ENCODE data around the gene CDC14A.
"Not testable (repeated sequence)": the region's sequence is repeated elsewhere in the genome, so short reads cannot be mapped to it uniquely, and the experiment has no call there.

The CDC14A gene, protein sequence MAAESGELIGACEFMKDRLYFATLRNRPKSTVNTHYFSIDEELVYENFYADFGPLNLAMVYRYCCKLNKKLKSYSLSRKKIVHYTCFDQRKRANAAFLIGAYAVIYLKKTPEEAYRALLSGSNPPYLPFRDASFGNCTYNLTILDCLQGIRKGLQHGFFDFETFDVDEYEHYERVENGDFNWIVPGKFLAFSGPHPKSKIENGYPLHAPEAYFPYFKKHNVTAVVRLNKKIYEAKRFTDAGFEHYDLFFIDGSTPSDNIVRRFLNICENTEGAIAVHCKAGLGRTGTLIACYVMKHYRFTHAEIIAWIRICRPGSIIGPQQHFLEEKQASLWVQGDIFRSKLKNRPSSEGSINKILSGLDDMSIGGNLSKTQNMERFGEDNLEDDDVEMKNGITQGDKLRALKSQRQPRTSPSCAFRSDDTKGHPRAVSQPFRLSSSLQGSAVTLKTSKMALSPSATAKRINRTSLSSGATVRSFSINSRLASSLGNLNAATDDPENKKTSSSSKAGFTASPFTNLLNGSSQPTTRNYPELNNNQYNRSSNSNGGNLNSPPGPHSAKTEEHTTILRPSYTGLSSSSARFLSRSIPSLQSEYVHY

DNA sequence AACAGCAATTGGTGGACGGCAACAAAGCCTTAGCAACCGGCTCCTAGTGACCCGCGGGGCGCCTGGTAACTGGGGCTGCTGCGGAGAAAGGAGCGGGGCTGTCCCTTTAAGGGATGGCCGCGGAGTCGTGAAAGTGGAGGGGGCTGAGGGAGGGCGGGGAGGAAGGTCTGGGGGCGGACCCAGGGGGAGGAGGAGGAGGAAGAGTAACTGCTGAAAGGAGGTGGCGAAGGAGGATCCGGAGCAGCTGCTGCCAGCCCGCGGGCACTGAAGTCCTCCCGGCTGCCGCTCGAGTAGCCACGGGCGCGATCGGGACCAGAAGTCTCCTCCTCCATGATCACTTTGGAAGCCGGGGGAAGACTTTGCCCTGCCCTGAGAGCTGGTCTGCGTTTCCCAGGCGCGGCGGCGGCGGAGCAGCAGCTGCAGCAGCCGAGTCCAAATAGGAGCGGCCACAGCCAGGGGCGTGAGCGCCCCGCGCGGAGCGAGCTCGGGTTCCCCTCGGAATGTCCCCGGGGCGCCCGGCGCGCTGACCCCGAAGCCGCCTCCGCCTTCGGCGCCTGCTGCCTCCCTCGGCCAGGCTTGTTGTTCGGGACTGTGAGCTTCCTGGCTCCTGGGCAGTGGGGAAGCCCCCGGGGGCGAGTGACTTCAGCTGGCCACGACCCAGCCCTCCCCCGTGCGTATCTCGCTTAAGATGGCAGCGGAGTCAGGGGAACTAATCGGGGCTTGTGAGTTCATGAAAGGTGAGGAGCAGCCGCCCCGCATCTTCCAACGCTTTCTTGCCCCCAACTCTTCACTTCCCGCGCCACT is at the start of gene CDC14A:
TSS of gene CDC14A (plus strand) at position 240 of the 804 bp plus-strand sequence. CDS start at position 689, 449 bp downstream.
- peak; percentile 79 to 87 (median 84) for DNase-seq

DNA sequence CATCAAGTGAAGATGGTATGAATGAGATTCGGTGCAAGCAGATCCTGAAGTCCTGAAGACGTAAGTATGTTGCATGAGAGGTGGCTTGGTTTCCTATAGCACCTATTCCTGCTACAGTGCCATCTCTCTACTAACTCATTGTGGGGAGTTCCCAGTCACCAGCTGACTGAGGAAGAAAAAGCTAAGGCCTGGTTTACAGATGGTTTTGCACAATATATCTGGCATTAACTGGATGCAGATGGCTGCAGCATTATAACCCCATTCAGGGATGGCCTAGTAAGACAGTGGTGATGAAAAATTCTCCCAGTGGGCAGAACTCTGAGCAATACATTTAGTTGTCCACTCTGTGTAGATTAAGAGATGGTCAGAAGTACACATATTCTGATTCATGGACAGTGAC is 49.6 kb upstream of the CDC14A start:
- no peak for DNase-seq

DNA sequence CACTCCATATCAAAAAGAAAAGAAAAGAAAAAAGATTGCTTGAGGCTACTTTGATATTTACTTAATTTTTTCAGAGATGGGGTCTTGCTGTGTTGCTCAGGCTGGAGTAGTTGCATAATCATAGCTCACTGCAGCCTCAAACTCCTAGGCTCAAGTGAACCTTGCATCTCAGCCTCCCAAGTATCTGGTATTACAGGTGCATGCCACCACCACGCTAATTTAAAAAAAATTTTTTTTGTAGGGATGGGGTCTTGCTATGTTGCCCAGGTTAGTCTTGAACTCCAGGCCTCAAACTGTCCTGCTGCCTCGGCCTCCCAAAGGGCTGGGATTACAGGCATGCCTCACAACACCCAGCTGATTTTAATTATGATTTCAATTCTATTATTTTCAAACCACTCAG is 48.1 kb upstream of the CDC14A start:
- DNase-seq = no peak

DNA sequence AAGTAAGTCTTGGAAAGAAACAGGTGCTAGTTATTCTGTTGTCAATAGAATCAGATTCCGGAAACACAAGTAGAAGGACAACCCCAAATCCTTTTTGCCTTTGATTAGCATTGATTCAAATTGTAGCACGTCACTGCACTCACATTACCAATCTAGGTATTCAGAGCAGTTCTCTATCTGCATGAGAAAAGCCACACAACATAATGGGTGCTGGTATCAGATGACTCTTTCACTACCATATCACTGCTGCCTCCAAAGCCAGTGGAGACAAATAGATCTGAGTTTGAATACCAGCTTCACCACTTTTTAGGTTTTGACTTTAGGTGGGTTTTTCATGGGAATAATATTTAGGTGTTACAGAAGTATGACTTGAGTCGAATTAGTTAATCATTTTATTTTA is 47.4 kb upstream of the CDC14A start:
- DNase-seq = no peak

DNA sequence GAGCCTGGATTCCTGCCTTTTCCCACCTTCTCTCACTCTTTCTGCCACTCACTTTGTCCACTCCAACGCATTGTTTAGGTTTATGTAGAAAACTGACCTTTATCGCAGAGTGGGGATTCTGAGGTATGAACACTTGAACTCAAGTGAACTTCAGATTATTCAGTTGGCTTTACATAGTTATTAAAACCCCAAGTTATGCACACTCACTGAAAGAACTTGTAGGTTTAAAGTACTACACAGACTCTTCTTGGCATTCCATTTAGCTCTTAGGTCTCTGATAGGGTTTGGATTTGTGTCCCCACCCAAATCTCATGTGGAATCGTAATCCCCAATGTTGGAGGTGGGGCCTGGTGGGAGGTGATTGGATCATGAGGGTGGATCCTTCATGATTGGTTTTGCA is 46.4 kb upstream of the CDC14A start:
- no peak for DNase-seq

DNA sequence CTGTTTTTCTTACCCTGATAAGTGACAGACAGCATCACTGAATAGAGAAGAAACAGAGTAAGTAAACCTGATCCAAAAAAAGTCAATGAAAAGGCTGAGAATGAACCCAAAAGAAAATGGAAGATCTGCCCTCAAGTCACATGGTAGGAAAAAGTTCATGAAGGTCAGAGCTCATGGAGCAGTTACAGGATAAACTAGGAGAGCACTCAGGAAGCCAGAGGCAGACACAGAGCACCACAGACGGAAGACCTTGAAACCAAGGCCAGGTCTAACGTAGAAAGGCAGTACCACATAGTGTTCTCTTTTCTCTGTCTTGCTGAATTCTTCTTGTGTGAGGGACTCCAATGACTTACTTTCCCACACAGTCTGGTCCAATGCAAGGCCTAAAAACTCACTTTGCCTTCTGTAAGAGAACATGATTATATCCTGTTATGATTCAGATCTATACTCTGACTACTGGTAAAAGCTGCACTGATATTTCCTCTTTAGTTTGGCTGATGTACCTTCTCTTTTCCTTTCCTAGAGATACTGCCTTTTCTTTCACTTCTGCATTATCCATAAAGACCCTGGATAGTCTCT is 45.5 kb upstream of the CDC14A start:
- DNase-seq = no peak

DNA sequence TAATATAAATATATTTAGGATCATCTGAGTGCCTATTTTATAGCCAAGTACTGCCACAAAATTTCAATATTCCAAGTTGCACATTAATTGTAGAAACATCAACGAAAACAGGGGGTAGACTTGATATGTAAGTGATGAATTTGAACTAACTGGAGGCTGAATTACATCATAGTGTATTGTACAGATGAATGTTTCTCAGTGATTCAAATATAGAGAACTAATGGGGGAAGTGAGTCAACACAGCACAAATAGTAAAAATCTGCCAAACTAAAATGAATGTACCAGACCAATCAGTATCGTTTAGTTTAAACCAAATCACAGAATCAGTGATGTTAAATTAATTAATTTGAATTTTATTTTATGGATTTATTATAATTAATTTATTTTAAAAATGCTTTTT is 43.5 kb upstream of the CDC14A start:
- no peak for DNase-seq

DNA sequence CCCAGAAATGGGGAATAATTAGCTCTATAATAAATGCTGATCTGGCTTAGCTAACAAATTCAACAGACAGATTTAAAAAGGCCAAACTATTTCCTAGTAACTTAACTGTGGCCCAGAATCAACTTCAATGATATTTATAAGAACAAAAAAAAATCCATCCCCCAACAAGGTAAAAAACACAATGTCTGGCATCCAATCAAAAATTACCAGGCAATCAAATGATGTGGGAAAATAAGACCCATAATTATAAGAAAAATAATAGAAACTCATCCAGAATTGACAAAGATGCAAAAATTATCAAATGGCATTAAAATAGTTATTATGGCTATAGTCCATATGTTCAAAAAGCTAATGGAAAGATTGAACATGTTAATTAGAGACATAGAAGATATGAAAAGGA is 42.4 kb upstream of the CDC14A start:
- DNase-seq = no peak

DNA sequence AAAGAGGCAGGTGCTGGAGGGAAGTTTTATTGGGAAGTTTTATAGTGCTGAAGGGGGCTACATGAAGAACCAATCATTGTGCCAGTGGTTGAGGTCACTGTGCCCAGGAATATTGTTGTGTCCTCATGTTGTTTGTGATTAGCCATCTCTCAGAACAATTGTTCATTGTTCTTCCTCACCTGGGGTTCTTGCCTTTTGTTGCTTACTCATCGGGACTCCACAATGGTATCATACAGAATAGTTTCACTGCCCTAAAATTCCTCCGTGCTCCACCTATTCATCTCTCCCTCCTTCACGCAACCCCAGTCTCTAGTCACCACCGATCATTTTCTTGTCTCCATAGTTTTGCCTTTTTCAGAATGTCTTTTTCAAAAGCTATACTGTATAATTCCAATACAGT is 38.9 kb upstream of the CDC14A start:
- no peak for DNase-seq

DNA sequence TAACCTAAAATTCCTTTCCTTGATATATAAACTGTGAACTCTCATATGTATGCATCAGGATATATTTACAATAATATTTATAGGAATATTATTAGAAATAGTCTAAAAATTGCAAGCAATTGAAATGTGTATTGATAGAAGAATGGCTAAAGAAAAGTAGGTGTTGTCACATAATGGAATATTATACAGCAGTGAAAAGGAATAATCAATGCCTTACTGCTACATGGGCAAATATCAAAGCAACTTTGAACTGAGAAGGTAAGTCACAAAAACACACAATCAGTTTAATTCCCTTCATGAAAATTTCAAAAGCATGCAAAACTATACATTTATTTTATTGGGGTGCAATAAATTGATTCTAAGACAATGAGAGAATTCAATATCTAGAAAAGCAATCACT is 35.7 kb upstream of the CDC14A start:
- DNase-seq = no peak

DNA sequence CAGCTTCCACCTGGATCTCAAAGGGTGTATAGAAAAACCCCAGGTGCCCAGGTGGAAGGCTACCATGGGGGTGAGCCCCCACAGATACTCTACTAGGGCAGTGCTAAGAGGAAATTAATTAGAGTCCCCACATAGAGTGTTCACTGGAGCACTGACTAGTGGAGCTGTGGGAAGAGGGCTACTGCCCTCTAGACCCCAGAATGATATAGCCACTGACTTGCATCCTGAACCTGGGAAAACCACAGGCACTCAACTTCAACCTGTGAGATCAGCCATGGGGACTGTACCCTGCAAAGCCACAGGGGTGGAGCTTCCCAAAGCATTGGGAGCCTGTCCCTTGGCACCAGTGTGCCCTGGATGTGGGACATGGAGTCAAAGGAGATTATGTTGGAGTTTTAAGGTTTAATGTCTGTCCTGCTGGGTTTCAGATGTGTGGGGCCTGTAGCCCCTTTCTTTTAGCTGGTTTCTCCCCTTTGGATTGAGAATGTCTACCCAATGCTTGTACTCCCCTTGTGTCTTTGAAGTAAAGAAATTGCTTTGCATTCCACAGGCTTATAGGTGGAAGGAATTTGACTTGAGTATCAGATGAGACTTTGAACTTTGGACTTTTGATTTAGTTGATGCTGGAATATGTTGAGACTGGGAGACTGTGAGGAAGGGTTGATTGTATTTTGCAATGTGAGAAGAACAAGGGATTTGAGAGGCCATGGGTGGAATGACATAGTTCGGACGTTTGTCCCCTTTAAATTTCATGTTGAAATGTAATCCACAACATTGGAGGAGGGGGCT is 31.8 kb upstream of the CDC14A start:
- DNase-seq = no peak

DNA sequence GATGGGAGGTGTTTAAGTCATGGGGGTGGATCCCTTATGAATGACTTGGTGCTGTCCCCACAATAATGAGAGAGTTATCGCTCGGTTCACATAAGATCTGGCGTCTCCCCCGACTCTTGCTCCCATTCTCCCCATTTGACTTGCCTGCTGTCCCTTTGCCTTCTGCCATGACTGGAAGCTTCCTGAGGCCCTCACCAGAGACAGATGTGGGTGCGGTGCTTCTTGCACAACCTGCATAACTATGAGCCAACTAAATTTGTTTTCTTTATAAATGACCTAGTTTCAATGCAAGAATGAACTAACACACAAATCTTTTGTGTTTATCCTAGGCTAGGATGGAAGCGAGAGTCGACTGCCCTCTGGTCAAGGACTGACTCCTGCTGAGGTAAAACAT is 31.2 kb upstream of the CDC14A start:
- DNase-seq = no peak

DNA sequence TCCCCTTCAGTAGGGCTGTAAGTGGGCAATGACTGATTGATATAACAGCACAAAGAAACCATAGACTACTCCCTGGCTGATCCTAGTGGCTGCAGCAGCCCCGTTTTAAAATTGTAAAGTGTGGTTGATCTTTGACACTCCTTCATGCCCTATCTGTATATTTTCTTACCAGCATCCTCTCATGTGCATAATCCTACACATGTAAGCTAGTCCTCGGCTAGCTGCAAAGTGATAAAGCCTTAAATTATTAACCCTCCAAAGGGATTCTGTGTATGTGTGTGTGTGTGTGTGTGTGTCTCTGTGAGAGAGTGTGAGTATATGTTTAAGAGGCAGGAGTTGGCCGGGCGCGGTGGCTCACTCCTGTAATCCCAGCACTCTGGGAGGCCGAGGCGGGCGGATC is 30.8 kb upstream of the CDC14A start:
- DNase-seq = no peak

DNA sequence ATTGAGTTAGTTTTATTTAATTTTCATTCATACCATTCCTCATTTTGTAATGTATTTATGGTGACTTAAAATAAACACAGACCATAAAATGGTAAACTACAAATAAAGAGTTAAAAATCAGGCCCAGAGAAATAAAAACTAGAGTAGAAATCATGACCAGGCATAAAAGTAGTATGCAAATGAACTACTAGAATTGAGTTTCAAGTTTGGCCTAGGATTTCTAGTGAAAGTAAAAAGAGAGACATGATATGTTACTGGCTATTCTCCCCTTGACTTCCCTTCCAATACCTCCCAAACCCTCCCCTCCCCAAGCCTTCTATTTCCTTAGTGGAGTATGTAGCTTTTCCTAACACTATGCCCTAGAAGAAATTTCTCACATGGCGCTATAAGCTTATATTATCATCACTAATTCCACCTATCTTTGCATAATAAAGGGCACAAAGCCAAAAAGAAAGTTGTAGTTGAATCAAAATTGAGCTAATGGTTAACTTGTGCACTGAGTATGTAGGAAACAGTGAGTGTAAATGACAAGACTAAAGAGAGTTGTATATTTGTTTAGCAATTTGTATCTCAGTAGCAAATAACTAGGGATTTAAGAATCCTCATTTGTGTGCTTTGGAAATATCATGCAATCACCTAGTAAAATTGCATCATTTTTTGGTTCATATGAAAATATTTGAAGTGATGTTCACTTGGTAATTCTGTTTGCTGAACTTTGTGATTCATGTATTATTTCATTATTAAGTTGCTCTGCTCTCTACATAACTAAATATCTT is 29.7 kb upstream of the CDC14A start:
- no peak for DNase-seq

DNA sequence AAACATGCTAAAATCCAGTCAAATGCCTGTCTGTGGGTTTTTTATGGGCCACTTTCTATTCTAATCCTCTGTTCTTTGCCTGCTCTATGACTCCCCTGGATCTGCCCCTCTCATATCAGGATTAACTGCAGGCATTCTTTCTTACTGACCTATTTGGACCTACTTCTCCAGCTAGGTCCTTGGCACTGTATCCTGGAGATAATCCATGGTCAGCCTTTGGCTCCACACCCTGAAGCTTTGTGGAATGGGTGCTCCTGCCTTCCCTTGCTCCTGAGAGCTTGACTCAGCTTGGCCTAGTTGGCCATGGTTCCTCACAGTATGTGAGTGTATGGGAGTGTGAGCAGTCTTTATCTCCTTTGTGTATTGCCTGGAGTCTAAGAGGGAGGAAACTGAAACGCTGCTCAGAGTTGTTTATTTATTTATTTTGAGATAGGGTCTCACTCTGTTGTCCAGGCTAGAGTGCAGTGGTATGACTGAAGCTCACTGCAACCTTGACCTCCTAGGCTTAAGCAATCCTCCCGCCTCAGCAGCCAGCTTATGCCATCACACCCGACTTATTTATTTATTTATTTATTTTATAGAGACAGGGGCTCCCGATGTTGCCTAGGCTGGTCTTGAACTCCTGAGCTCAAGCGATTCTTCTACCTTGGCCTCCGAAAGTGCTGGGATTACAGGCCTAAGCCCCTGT is 28.7 kb upstream of the CDC14A start:
- DNase-seq = no peak

DNA sequence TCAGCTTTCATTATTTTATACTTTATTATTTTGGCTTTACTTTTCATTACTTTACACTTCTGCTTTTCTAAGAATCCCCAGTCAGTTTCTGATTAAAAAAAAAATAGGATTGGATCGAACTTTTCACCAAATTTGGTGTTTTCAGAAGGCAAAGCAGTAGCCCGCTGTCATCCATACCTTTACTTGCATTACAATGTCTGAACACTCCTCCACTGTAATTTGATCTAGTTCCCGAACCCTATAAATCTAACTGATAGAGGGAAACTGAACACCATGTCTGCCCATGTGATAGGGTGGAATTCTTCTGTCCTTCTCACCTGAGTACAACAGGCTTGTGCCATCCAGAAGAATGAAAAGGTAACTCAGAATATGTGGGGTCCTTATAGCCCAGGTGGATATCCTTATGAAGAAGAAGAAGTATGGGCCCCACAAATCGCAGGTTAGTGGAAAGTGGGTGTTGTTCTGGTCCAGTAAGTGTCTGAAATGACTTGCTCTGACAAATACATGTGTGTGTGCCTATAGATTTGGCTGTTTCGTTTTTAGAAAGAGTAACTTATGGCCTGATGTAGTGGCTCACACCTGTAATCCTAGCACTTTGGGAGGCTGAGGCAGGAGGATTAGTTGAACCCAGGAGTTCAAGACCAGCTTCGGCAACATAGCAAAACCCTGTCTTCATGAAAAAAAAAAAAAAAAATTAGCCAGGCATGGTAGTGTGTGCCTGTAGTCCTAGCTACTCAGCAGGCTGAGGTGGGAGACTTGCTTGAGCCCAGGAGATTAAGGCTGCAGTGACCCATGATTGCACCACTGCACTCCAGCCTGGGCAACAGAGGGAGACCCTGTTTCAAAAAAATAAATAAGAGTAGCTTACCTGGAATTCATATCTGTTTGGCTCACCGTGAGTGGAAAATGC is 26.6 kb upstream of the CDC14A start:
- DNase-seq = no peak

DNA sequence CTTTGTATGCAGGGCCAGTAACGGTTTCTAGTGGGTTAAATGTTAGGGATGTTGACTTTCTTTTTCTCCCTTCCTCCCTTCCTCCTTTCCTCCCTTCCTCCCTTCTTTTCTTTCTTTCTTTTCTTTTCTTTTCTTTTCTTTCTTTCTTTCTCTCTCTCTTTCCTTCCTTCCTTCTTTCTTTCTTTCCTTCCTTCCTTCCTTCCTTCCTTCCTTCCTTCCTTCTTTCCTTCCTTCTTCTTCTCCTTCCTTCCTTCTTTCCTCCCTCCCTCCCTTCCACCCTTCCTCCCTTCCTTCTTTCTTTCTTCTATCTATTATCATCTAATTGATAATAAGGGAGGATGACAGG is 26.0 kb upstream of the CDC14A start:
- DNase-seq = not testable (repeated sequence)

DNA sequence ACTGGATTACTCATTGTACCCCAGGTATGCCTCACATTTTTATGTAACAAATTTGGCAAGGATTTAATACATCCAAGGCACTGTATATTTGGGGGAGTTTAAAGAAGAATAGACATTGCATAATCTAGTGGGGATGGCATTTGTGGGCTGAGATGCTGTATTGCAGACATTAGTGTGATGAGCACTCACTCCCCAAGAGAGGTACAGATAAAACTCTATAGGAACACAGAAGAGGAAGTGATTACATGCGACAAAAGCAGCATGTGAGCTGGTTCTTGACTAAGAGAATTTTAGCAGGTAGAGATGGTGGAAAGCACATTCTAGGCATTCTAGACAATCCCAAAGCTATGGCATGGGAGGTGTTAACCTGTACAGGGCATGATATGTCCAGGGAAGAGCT is 24.2 kb upstream of the CDC14A start:
- DNase-seq = no peak

DNA sequence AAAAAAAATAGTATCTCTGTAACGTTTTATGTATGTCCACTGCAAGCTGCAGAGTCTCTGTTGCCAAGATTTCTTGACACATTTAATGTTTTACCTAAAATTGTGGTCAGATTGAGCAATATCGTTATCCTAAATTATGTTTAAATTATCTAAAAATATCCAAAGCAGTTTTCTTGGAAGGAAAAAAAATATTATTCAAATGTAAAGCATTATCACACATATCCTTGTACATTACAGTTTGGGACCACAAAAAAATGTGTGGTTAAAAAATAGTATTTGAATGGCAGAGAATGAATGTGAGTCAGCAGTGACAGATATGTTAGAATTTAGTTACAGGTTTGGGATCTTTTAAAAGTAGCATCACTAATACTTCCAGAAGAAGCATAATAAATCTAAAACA is 21.2 kb upstream of the CDC14A start:
- DNase-seq = not testable (repeated sequence)

DNA sequence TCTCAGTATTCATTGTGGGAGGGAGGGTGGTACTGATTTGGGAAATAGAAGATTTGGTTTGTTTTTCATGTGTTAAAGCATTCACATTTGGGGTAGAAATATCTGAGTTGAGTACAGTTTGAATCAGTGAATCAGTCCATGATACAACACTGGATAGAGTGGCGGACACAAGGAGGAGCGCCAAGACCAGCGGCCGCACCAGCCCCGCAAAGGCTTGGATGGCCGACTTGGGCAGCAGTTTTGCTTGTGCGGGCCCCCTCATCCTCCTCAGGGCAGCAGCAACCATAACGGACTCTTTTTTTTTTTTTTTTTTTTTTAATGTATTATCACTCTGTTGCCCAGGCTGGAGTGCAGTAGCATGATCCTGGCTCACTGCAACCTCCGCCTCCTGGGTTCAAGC is 20.0 kb upstream of the CDC14A start:
- no peak for DNase-seq
